ENCODE measurements around the gene B2M. TPM values are rescaled to one million over a fixed set of nuclear protein-coding genes. Genes with fewer than 3 reads are reported as not detected.

B2M gene
- polyA plus RNA-seq, 1 donor (not counting 4 experiments of a cell fraction or from before 2014, with no cell fraction given) = 3,098 TPM

DNA sequence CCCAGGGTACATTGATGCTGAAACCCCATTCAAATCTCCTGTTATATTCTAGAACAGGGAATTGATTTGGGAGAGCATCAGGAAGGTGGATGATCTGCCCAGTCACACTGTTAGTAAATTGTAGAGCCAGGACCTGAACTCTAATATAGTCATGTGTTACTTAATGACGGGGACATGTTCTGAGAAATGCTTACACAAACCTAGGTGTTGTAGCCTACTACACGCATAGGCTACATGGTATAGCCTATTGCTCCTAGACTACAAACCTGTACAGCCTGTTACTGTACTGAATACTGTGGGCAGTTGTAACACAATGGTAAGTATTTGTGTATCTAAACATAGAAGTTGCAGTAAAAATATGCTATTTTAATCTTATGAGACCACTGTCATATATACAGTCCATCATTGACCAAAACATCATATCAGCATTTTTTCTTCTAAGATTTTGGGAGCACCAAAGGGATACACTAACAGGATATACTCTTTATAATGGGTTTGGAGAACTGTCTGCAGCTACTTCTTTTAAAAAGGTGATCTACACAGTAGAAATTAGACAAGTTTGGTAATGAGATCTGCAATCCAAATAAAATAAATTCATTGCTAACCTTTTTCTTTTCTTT is 5.8 kb downstream of the B2M start:
- DNase-seq (ENCODE audit: low read depth, low spot score) (no peak), FAIRE-seq (no peak)
- H3K9me1 ChIP-seq (ENCODE audit: control insufficient read depth, extremely low read depth, insufficient read depth, low read length) = no peaks in the 10 kb centered on the region
- H3K4me1 ChIP-seq (ENCODE audit: control insufficient read depth, extremely low read depth, insufficient read depth, low read length) = peaks cover 9% of the 10 kb centered on the region
- H3K27me3 ChIP-seq (ENCODE audit: control insufficient read depth, extremely low read depth, insufficient read depth, low read length) = no peaks in the 10 kb centered on the region
- no peak for TF ChIP-seq EZH2 (IDR thresholded peaks at IDR 0.05; ENCODE audit: low read length)
- TF ChIP-seq, protein P1, sequence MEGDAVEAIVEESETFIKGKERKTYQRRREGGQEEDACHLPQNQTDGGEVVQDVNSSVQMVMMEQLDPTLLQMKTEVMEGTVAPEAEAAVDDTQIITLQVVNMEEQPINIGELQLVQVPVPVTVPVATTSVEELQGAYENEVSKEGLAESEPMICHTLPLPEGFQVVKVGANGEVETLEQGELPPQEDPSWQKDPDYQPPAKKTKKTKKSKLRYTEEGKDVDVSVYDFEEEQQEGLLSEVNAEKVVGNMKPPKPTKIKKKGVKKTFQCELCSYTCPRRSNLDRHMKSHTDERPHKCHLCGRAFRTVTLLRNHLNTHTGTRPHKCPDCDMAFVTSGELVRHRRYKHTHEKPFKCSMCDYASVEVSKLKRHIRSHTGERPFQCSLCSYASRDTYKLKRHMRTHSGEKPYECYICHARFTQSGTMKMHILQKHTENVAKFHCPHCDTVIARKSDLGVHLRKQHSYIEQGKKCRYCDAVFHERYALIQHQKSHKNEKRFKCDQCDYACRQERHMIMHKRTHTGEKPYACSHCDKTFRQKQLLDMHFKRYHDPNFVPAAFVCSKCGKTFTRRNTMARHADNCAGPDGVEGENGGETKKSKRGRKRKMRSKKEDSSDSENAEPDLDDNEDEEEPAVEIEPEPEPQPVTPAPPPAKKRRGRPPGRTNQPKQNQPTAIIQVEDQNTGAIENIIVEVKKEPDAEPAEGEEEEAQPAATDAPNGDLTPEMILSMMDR (optimal IDR thresholded peaks at IDR 0.05 in 1 of 3, IDR thresholded peaks at IDR 0.05 in 1 of 3, conservative IDR thresholded peaks at IDR 0.05 in 1 of 3; ENCODE audit: extremely low read depth in 1 of 3, insufficient read depth in 2 of 3, low read length in 3 of 3) = no peak
- no peak overlapping the region for H3K27ac ChIP-seq (ENCODE audit: control insufficient read depth, insufficient read depth, low read length)
- H3K9me3 ChIP-seq (ENCODE audit: control insufficient read depth, low read depth, low read length) = no peaks in the 10 kb centered on the region
- H3K9ac ChIP-seq (ENCODE audit: control insufficient read depth, extremely low read depth, insufficient read depth, low read length) = no peak overlapping the region
- dilution Hi-C loops (cut with MboI; ENCODE audit: extremely low pct_ligation_motif_present, low sequenced_read_pairs) = no loop called here
- no peak overlapping the region for H3K4me3 ChIP-seq (ENCODE audit: control insufficient read depth in 2 of 3, extremely low read depth in 1 of 3, insufficient read depth in 2 of 3, low read depth in 1 of 3, low read length in 3 of 3)
- no peak overlapping the region for H2AFZ ChIP-seq (ENCODE audit: control insufficient read depth, low read length)
- H3K4me2 ChIP-seq (ENCODE audit: control insufficient read depth, extremely low read depth, insufficient read depth, low read depth, low read length) = no peak overlapping the region
- H4K20me1 ChIP-seq (ENCODE audit: control insufficient read depth, extremely low read depth, insufficient read depth, low read length) = peaks cover 6% of the 10 kb centered on the region
- peaks cover 39% of the 10 kb centered on the region for H3K79me2 ChIP-seq (ENCODE audit: control insufficient read depth, insufficient read depth, low read length)
- H3K36me3 ChIP-seq (ENCODE audit: control insufficient read depth in 2 of 2, extremely low read depth in 1 of 2, insufficient read depth in 2 of 2, low read length in 2 of 2) = peaks cover 26 to 29% of the 10 kb centered on the region in 2 experiments

DNA sequence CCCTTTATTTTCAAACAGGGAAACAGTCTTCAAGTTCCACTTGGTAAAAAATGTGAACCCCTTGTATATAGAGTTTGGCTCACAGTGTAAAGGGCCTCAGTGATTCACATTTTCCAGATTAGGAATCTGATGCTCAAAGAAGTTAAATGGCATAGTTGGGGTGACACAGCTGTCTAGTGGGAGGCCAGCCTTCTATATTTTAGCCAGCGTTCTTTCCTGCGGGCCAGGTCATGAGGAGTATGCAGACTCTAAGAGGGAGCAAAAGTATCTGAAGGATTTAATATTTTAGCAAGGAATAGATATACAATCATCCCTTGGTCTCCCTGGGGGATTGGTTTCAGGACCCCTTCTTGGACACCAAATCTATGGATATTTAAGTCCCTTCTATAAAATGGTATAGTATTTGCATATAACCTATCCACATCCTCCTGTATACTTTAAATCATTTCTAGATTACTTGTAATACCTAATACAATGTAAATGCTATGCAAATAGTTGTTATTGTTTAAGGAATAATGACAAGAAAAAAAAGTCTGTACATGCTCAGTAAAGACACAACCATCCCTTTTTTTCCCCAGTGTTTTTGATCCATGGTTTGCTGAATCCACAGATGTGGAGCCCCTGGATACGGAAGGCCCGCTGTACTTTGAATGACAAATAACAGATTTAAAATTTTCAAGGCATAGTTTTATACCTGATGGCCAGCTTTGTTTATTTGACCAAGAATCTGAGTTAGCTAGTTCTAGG is 7.0 kb downstream of the B2M start:
- H3K4me2 ChIP-seq (ENCODE audit: control insufficient read depth, extremely low read depth, insufficient read depth, low read depth, low read length) = no peak overlapping the region
- peaks cover 26 to 29% of the 10 kb centered on the region in 2 experiments for H3K36me3 ChIP-seq (ENCODE audit: control insufficient read depth in 2 of 2, extremely low read depth in 1 of 2, insufficient read depth in 2 of 2, low read length in 2 of 2)
- TF ChIP-seq EZH2 (IDR thresholded peaks at IDR 0.05; ENCODE audit: low read length) = no peak
- TF ChIP-seq, protein P1 (optimal IDR thresholded peaks at IDR 0.05 in 1 of 3, IDR thresholded peaks at IDR 0.05 in 1 of 3, conservative IDR thresholded peaks at IDR 0.05 in 1 of 3; ENCODE audit: extremely low read depth in 1 of 3, insufficient read depth in 2 of 3, low read length in 3 of 3) = no peak

More for the DNA sequence above, 7.0 kb downstream of the B2M start:
- no peak overlapping the region for H3K27ac ChIP-seq (ENCODE audit: control insufficient read depth, insufficient read depth, low read length)
- H3K9me1 ChIP-seq (ENCODE audit: control insufficient read depth, extremely low read depth, insufficient read depth, low read length) = no peaks in the 10 kb centered on the region
- peaks cover 27% of the 10 kb centered on the region for H3K79me2 ChIP-seq (ENCODE audit: control insufficient read depth, insufficient read depth, low read length)
- DNase-seq (ENCODE audit: low read depth, low spot score) (no peak), FAIRE-seq (no peak)
- H2AFZ ChIP-seq (ENCODE audit: control insufficient read depth, low read length) = no peak overlapping the region
- no peaks in the 10 kb centered on the region for H3K27me3 ChIP-seq (ENCODE audit: control insufficient read depth, extremely low read depth, insufficient read depth, low read length)
- no peak overlapping the region for H3K4me3 ChIP-seq (ENCODE audit: control insufficient read depth in 2 of 3, extremely low read depth in 1 of 3, insufficient read depth in 2 of 3, low read depth in 1 of 3, low read length in 3 of 3)
- peaks cover 6% of the 10 kb centered on the region for H4K20me1 ChIP-seq (ENCODE audit: control insufficient read depth, extremely low read depth, insufficient read depth, low read length)
- H3K4me1 ChIP-seq (ENCODE audit: control insufficient read depth, extremely low read depth, insufficient read depth, low read length) = peaks cover 6% of the 10 kb centered on the region
- H3K9ac ChIP-seq (ENCODE audit: control insufficient read depth, extremely low read depth, insufficient read depth, low read length) = no peak overlapping the region
- dilution Hi-C loops (cut with MboI; ENCODE audit: extremely low pct_ligation_motif_present, low sequenced_read_pairs) = no loop called here
- no peaks in the 10 kb centered on the region for H3K9me3 ChIP-seq (ENCODE audit: control insufficient read depth, low read depth, low read length)

Data from keratinocyte (primary cell).